ENCODE data around the gene VPS39. TPM values are rescaled to one million over a fixed set of nuclear protein-coding genes. Genes with fewer than 3 reads are reported as not detected.

Gene VPS39
- total RNA-seq, 2 experiments from 2014 or later: 76.8 to 82.3 TPM

GRCh38 chr15:42133886-42134502 lies 74.1 kb downstream of the VPS39 start:
- ChIA-PET POLR2A (interaction anchor here (0.7 kb wide), 1 partner anchor 101 kb away, joined by 3 read pairs; no protein-coding TSS in a partner anchor), CTCF (interaction anchor here (0.6 to 2.1 kb wide), 7 partner anchors 9 to 576 kb away, joined by 3 to 14 read pairs (median 4); no protein-coding TSS in a partner anchor)
- Mint-ChIP-seq H3K9me3 (no peaks in the 10 kb centered on the region), H3K36me3 (ENCODE audit: low read depth) (no peaks in the 10 kb centered on the region), H3K27me3 (peaks cover 15% of the 10 kb centered on the region), H3K4me3 (no peak overlapping the region), H3K4me1 (peaks cover 5% of the 10 kb centered on the region), H3K27ac (no peak overlapping the region)
- DNase-seq: peak; percentile 70

GRCh38 chr15:42133356-42133755 lies 74.7 kb downstream of the VPS39 start:
- ChIA-PET CTCF (interaction anchor here (1.0 to 1.6 kb wide), 3 partner anchors 15 to 144 kb away, joined by 4 to 14 read pairs (median 4); no protein-coding TSS in a partner anchor), POLR2A (no interaction called here)
- no peak for DNase-seq
- Mint-ChIP-seq H3K27ac (no peak overlapping the region), H3K9me3 (no peaks in the 10 kb centered on the region), H3K4me3 (no peak overlapping the region), H3K36me3 (ENCODE audit: low read depth) (no peaks in the 10 kb centered on the region), H3K4me1 (peaks cover 5% of the 10 kb centered on the region), H3K27me3 (peaks cover 15% of the 10 kb centered on the region)

GRCh38 chr15:42131826-42132806 lies 76.0 kb downstream of the VPS39 start:
- ChIA-PET CTCF (interaction anchor here (0.6 to 1.3 kb wide), 3 partner anchors 15 to 130 kb away, joined by 3 to 5 read pairs (median 3); no protein-coding TSS in a partner anchor), POLR2A (no interaction called here)
- Mint-ChIP-seq H3K4me3 (no peak overlapping the region), H3K27me3 (peaks cover 21% of the 10 kb centered on the region), H3K27ac (no peak overlapping the region), H3K36me3 (ENCODE audit: low read depth) (no peaks in the 10 kb centered on the region), H3K4me1 (peaks cover 5% of the 10 kb centered on the region), H3K9me3 (no peaks in the 10 kb centered on the region)
- DNase-seq: no peak

GRCh38 chr15:42131006-42131405 lies 77.1 kb downstream of the VPS39 start:
- Mint-ChIP-seq H3K4me1 (peaks cover 5% of the 10 kb centered on the region), H3K4me3 (no peak overlapping the region), H3K27me3 (peaks cover 17% of the 10 kb centered on the region), H3K36me3 (ENCODE audit: low read depth) (no peaks in the 10 kb centered on the region), H3K27ac (no peak overlapping the region), H3K9me3 (no peaks in the 10 kb centered on the region)
- ChIA-PET CTCF (no interaction called here), POLR2A (no interaction called here)
- DNase-seq: no peak

- Mint-ChIP-seq H3K4me3 (no peak overlapping the region), H3K36me3 (ENCODE audit: low read depth) (no peaks in the 10 kb centered on the region), H3K9me3 (no peaks in the 10 kb centered on the region), H3K27ac (no peak overlapping the region), H3K27me3 (peaks cover 18% of the 10 kb centered on the region), H3K4me1 (peaks cover 2% of the 10 kb centered on the region)
- ChIA-PET POLR2A (no interaction called here), CTCF (interaction anchor here (0.6 to 1.2 kb wide), 2 partner anchors 9 to 14 kb away, joined by 3 to 4 read pairs; no protein-coding TSS in a partner anchor)
- DNase-seq: no peak
Observed at GRCh38 chr15:42130246-42130986, 77.7 kb downstream of the VPS39 start.

- no peak for DNase-seq
- ChIA-PET POLR2A (no interaction called here), CTCF (interaction anchor here (1.2 kb wide), 1 partner anchor 10 kb away, joined by 4 read pairs; no protein-coding TSS in a partner anchor)
- H3K36me3 Mint-ChIP-seq (ENCODE audit: low read depth): no peaks in the 10 kb centered on the region
- peaks cover 25% of the 10 kb centered on the region for H3K27me3 Mint-ChIP-seq
- H3K9me3 Mint-ChIP-seq: no peaks in the 10 kb centered on the region
- H3K27ac Mint-ChIP-seq: no peak overlapping the region
- peaks cover 2% of the 10 kb centered on the region for H3K4me1 Mint-ChIP-seq
- H3K4me3 Mint-ChIP-seq: no peak overlapping the region
Observed at GRCh38 chr15:42129364-42129763, 78.7 kb downstream of the VPS39 start.

GRCh38 chr15:42128476-42128875 lies 79.6 kb downstream of the VPS39 start:
- no peak overlapping the region for H3K27ac Mint-ChIP-seq
- H3K4me1 Mint-ChIP-seq: peaks cover 2% of the 10 kb centered on the region
- no peak for DNase-seq
- H3K4me3 Mint-ChIP-seq: no peak overlapping the region
- no peaks in the 10 kb centered on the region for H3K9me3 Mint-ChIP-seq
- peaks cover 28% of the 10 kb centered on the region for H3K27me3 Mint-ChIP-seq
- CTCF ChIA-PET: interaction anchor here (2.1 kb wide), 1 partner anchor 10 kb away, joined by 6 read pairs; no protein-coding TSS in a partner anchor
- POLR2A ChIA-PET: no interaction called here
- H3K36me3 Mint-ChIP-seq (ENCODE audit: low read depth): no peaks in the 10 kb centered on the region

- Mint-ChIP-seq H3K4me3 (no peak overlapping the region), H3K9me3 (no peaks in the 10 kb centered on the region), H3K36me3 (ENCODE audit: low read depth) (no peaks in the 10 kb centered on the region), H3K27me3 (peaks cover 19% of the 10 kb centered on the region), H3K27ac (no peak overlapping the region), H3K4me1 (peaks cover 6% of the 10 kb centered on the region)
- POLR2A ChIA-PET: no interaction called here
- no peak for DNase-seq
- CTCF ChIA-PET: no interaction called here
Observed at GRCh38 chr15:42123546-42123945, 84.6 kb downstream of the VPS39 start.

GRCh38 chr15:42121682-42122081 lies 86.4 kb downstream of the VPS39 start:
- peaks cover 13% of the 10 kb centered on the region for H3K27me3 Mint-ChIP-seq
- POLR2A ChIA-PET: no interaction called here
- no peak overlapping the region for H3K27ac Mint-ChIP-seq
- H3K4me3 Mint-ChIP-seq: no peak overlapping the region
- no peaks in the 10 kb centered on the region for H3K9me3 Mint-ChIP-seq
- peaks cover 7% of the 10 kb centered on the region for H3K4me1 Mint-ChIP-seq
- CTCF ChIA-PET: no interaction called here
- H3K36me3 Mint-ChIP-seq (ENCODE audit: low read depth): no peaks in the 10 kb centered on the region
- no peak for DNase-seq

- POLR2A ChIA-PET: no interaction called here
- CTCF ChIA-PET: no interaction called here
- Mint-ChIP-seq H3K4me1 (peaks cover 7% of the 10 kb centered on the region), H3K36me3 (ENCODE audit: low read depth) (no peaks in the 10 kb centered on the region), H3K9me3 (no peaks in the 10 kb centered on the region), H3K27ac (no peak overlapping the region), H3K27me3 (peaks cover 15% of the 10 kb centered on the region), H3K4me3 (no peak overlapping the region)
- no peak for DNase-seq
Observed at GRCh38 chr15:42121021-42121420, 87.1 kb downstream of the VPS39 start.

GRCh38 chr15:42120285-42120684 lies 87.8 kb downstream of the VPS39 start:
- DNase-seq: no peak
- POLR2A ChIA-PET: no interaction called here
- Mint-ChIP-seq H3K27me3 (peaks cover 16% of the 10 kb centered on the region), H3K4me1 (peaks cover 7% of the 10 kb centered on the region), H3K4me3 (no peak overlapping the region), H3K36me3 (ENCODE audit: low read depth) (no peaks in the 10 kb centered on the region), H3K9me3 (no peaks in the 10 kb centered on the region), H3K27ac (no peak overlapping the region)
- CTCF ChIA-PET: no interaction called here

GRCh38 chr15:42119446-42119760 lies 88.7 kb downstream of the VPS39 start:
- no peak overlapping the region for H3K27ac Mint-ChIP-seq
- H3K36me3 Mint-ChIP-seq (ENCODE audit: low read depth): no peaks in the 10 kb centered on the region
- ChIA-PET CTCF (interaction anchor here (0.5 to 0.9 kb wide), 3 partner anchors 18 to 159 kb away, joined by 3 to 5 read pairs (median 4); no protein-coding TSS in a partner anchor), POLR2A (no interaction called here)
- H3K4me3 Mint-ChIP-seq: no peak overlapping the region
- H3K9me3 Mint-ChIP-seq: no peaks in the 10 kb centered on the region
- peaks cover 15% of the 10 kb centered on the region for H3K27me3 Mint-ChIP-seq
- DNase-seq: no peak
- H3K4me1 Mint-ChIP-seq: peaks cover 7% of the 10 kb centered on the region

All from activated CD4-positive, alpha-beta memory T cell treated with anti-CD3 and anti-CD28 coated beads, Interleukin-2, amount 10 ng/mL, durations not matched to agents 7 days and 5 days (primary cell).